Keratinocyte (primary cell): ENCODE data around the gene ENOSF1. TPM values are rescaled to one million over a fixed set of nuclear protein-coding genes. Genes with fewer than 3 reads are reported as not detected.

ENCODE experiments used
- DNase-seq: peaks from one replicate; pipeline ENCODE4 v3.0.0-alpha.2; 2011; ENCODE audit warnings: low read depth, missing footprints, low spot score
- FAIRE-seq: peaks from 2 replicates; lab custom pipeline; 2011; peaks lifted over from hg19 to GRCh38; lab: Jason Lieb, UNC
- H2AFZ ChIP-seq: 2 replicates; pipeline ENCODE4 v1.6.0; 2012; ENCODE audit warnings: low read length, control low read depth, inconsistent platforms; ENCODE audit not compliant: control insufficient read depth
- H3K27ac ChIP-seq: 2 replicates; pipeline ENCODE4 v1.5.1; 2011; ENCODE audit warnings: low read length; ENCODE audit not compliant: control insufficient read depth, insufficient read depth
- H3K27me3 ChIP-seq: 3 replicates; pipeline ENCODE4 v1.6.0; 2011; ENCODE audit warnings: low read length; ENCODE audit not compliant: control insufficient read depth, insufficient read depth; ENCODE audit errors: extremely low read depth
- H3K36me3 ChIP-seq, 2 experiments: 2 replicates in 1 of 2; 3 replicates in 1 of 2; pipeline ENCODE4 v1.5.1; 2011; ENCODE audit warnings: low read length in 2 of 2, mild to moderate bottlenecking in 1 of 2; ENCODE audit not compliant: control insufficient read depth in 2 of 2, insufficient read depth in 2 of 2; ENCODE audit errors: extremely low read depth in 1 of 2
- H3K4me1 ChIP-seq: 3 replicates; pipeline ENCODE4 v1.5.1; 2011; ENCODE audit warnings: low read length; ENCODE audit not compliant: control insufficient read depth, insufficient read depth; ENCODE audit errors: extremely low read depth
- H3K4me2 ChIP-seq: 3 replicates; pipeline ENCODE4 v1.6.0; 2011; ENCODE audit warnings: low read depth, low read length; ENCODE audit not compliant: control insufficient read depth, insufficient read depth; ENCODE audit errors: extremely low read depth
- H3K4me3 ChIP-seq, 3 experiments: fragments of 200-600 bp in 1 of 3; sonication (generic) in 1 of 3; 2 replicates in 2 of 3; 3 replicates in 1 of 3; pipeline ENCODE4 v1.5.1; 2011 to 2016; ENCODE audit warnings: low read length in 3 of 3, mild to moderate bottlenecking in 3 of 3, control low read depth in 2 of 3, inconsistent platforms in 1 of 3, low read depth in 1 of 3, mixed read lengths in 1 of 3, mixed run types in 1 of 3, moderate library complexity in 1 of 3; ENCODE audit not compliant: control insufficient read depth in 2 of 3, insufficient read depth in 2 of 3; ENCODE audit errors: extremely low read depth in 1 of 3
- H3K79me2 ChIP-seq: 2 replicates; pipeline ENCODE4 v1.6.0; 2012; ENCODE audit warnings: low read length; ENCODE audit not compliant: control insufficient read depth, insufficient read depth
- H3K9ac ChIP-seq: 3 replicates; pipeline ENCODE4 v1.6.0; 2011; ENCODE audit warnings: low read length; ENCODE audit not compliant: control insufficient read depth, insufficient read depth; ENCODE audit errors: extremely low read depth
- H3K9me1 ChIP-seq: 3 replicates; pipeline ENCODE4 v1.6.0; 2011; ENCODE audit warnings: low read length; ENCODE audit not compliant: control insufficient read depth, insufficient read depth; ENCODE audit errors: extremely low read depth
- H3K9me3 ChIP-seq: 2 replicates; pipeline ENCODE4 v1.5.1; 2012; ENCODE audit warnings: low read depth, low read length; ENCODE audit not compliant: control insufficient read depth
- H4K20me1 ChIP-seq: 3 replicates; pipeline ENCODE4 v1.6.0; 2011; ENCODE audit warnings: low read length; ENCODE audit not compliant: control insufficient read depth, insufficient read depth; ENCODE audit errors: extremely low read depth
- EZH2 ChIP-seq: IDR thresholded peaks from one replicate; pipeline ENCODE4 v1.6.1; 2012; ENCODE audit warnings: inconsistent platforms, mild to moderate bottlenecking, low read length, moderate library complexity
- dilution Hi-C: fragments of 300-500 bp; cut with MboI; formaldehyde crosslinking; loops from one replicate; pipeline ENCODE4 v1.7.0; 2020; ENCODE audit warnings: low sequenced_read_pairs; ENCODE audit not compliant: extremely low pct_ligation_motif_present
- polyA plus RNA-seq, 5 experiments: library from polyadenylated mRNA; depleted of rRNA in 3 of 5; stranded (reverse) in 3 of 5; stranded (forward) in 1 of 5; unstranded in 1 of 5; fragments of >200 nt; gene quantifications; 1 replicate in 1 of 5; 2 replicates in 3 of 5; 3 replicates in 1 of 5; pipeline versions ENCODE4 v1.2.1 to v1.2.3, GENCODE V29; 2011 to 2012; ENCODE audit warnings: missing spikeins in 2 of 5, low read depth in 1 of 5, low replicate concordance in 1 of 5
- TF ChIP-seq, protein P1 (sequence below), 3 experiments: IDR thresholded peaks in 1 of 3; conservative IDR thresholded peaks in 1 of 3; optimal IDR thresholded peaks in 1 of 3; 2 replicates in 2 of 3; 3 replicates in 1 of 3; pipeline versions ENCODE3 to v1.5.1; 2011; ENCODE audit warnings: low read length in 3 of 3, mild to moderate bottlenecking in 3 of 3, moderate library complexity in 2 of 3, control low read depth in 1 of 3, inconsistent platforms in 1 of 3; ENCODE audit not compliant: insufficient read depth in 2 of 3; ENCODE audit errors: extremely low read depth in 1 of 3

ENOSF1 gene
- polyA plus RNA-seq, 1 donor (not counting 4 experiments of a cell fraction or from before 2014, with no cell fraction given) = 27.6 TPM

- Histone ChIP-seq H3K9ac (no peak overlapping the region), H3K9me3 (no peaks in the 10 kb centered on the region), H3K79me2 (no peaks in the 10 kb centered on the region), H3K4me3 (no peak overlapping the region), H3K36me3 (no peaks in the 10 kb centered on the region), H3K9me1 (no peaks in the 10 kb centered on the region), H3K4me2 (no peak overlapping the region), H3K4me1 (peaks cover 17% of the 10 kb centered on the region), H2AFZ (no peak overlapping the region), H3K27ac (no peak overlapping the region), H3K27me3 (no peaks in the 10 kb centered on the region), H4K20me1 (no peaks in the 10 kb centered on the region)
- dilution Hi-C loops = no loop called here
- FAIRE-seq = no peak
- TF ChIP-seq EZH2 = no peak
- TF ChIP-seq, protein P1, sequence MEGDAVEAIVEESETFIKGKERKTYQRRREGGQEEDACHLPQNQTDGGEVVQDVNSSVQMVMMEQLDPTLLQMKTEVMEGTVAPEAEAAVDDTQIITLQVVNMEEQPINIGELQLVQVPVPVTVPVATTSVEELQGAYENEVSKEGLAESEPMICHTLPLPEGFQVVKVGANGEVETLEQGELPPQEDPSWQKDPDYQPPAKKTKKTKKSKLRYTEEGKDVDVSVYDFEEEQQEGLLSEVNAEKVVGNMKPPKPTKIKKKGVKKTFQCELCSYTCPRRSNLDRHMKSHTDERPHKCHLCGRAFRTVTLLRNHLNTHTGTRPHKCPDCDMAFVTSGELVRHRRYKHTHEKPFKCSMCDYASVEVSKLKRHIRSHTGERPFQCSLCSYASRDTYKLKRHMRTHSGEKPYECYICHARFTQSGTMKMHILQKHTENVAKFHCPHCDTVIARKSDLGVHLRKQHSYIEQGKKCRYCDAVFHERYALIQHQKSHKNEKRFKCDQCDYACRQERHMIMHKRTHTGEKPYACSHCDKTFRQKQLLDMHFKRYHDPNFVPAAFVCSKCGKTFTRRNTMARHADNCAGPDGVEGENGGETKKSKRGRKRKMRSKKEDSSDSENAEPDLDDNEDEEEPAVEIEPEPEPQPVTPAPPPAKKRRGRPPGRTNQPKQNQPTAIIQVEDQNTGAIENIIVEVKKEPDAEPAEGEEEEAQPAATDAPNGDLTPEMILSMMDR (optimal IDR thresholded peaks at IDR 0.05 in 1 of 3, IDR thresholded peaks at IDR 0.05 in 1 of 3, conservative IDR thresholded peaks at IDR 0.05 in 1 of 3; ENCODE audit: extremely low read depth in 1 of 3, insufficient read depth in 2 of 3, low read length in 3 of 3) = no peak
- DNase-seq = no peak
These were observed 80.9 kb downstream of the ENOSF1 start for GRCh38 chr18:631560-631959.

DNA sequence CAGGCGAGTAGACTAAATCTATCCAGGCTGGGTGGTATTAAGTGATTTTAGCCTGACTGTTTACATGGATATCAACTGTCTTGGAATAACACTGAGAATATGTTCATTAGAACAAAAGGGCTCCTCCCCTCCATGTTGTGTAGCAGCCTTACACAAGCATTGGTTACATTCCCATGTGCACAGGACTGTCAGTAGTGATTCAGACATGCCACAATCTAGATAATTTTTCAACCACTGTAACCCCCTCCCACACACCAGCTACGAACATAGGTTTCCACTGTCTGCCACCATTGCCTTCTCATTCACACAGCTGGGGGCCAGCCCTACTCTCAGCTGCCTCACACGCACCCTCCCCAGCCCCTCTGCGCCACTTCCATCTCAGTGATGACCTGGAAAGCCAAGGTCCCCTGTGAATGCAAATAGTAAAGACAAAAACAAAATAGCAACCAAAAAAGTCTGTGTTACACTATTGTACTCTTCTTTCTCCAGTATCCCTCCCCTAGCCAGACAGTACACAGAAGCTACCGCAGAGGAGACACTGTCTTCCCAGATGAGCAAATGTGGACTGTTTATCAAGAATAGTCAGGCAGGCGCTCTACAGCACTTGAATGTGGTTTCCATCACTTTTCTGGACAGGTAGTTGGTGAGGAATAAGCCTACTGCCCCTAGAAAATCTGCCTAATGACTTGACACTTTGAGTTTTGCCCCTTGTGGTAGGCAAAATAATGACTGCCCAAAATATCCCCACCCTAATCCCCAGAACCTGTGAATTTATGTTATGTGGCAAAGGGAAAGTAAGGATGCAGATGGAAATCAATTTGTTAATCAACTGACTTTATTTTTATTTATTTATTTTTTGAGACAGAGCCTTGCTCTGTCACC is 82.9 kb downstream of the ENOSF1 start:
- H3K36me3 ChIP-seq = no peaks in the 10 kb centered on the region
- no peak overlapping the region for H3K27ac ChIP-seq
- no peak for DNase-seq
- no peak overlapping the region for H3K4me2 ChIP-seq
- H3K9me3 ChIP-seq = no peaks in the 10 kb centered on the region
- H3K4me3 ChIP-seq = no peak overlapping the region
- FAIRE-seq = no peak
- no peak overlapping the region for H2AFZ ChIP-seq
- peaks cover 5% of the 10 kb centered on the region for H3K4me1 ChIP-seq
- no peaks in the 10 kb centered on the region for H4K20me1 ChIP-seq
- H3K9ac ChIP-seq = no peak overlapping the region
- TF ChIP-seq, protein P1 (optimal IDR thresholded peaks at IDR 0.05 in 1 of 3, IDR thresholded peaks at IDR 0.05 in 1 of 3, conservative IDR thresholded peaks at IDR 0.05 in 1 of 3; ENCODE audit: extremely low read depth in 1 of 3, insufficient read depth in 2 of 3, low read length in 3 of 3) = no peak
- no peak for TF ChIP-seq EZH2
- dilution Hi-C loops = no loop called here
- H3K79me2 ChIP-seq = no peaks in the 10 kb centered on the region
- no peaks in the 10 kb centered on the region for H3K27me3 ChIP-seq
- H3K9me1 ChIP-seq = no peaks in the 10 kb centered on the region
